ENCODE measurements around the gene WNT2.

- TF ChIP-seq CTCF (IDR thresholded peaks at IDR 0.05) (no peak), POLR2A (IDR thresholded peaks at IDR 0.05) (no peak)
Measured at GRCh38 chr7:117308891-117309290, 14.0 kb downstream of the WNT2 start.
